Activated naive CD8-positive, alpha-beta T cell treated with anti-CD3 and anti-CD28 coated beads for 36 hours (primary cell): ENCODE results near the gene ZNF394. TPM values are rescaled to one million over a fixed set of nuclear protein-coding genes. Genes with fewer than 3 reads are reported as not detected.

Experiments
- DNase-seq: peaks from one replicate; pipeline ENCODE4 v3.0.0; 2021
- H3K27ac Mint-ChIP-seq: one replicate; pipeline ENCODE4 v1.8.0; 2022; ENCODE audit warnings: mild to moderate bottlenecking, moderate library complexity, mixed read lengths
- H3K27me3 Mint-ChIP-seq: one replicate; pipeline ENCODE4 v1.8.0; 2022; ENCODE audit warnings: mild to moderate bottlenecking, mixed read lengths
- H3K36me3 Mint-ChIP-seq: one replicate; pipeline ENCODE4 v1.8.0; 2021; ENCODE audit warnings: mild to moderate bottlenecking, mixed read lengths
- H3K4me1 Mint-ChIP-seq: one replicate; pipeline ENCODE4 v1.8.0; 2021; ENCODE audit warnings: mixed read lengths
- H3K4me3 Mint-ChIP-seq: one replicate; pipeline ENCODE4 v1.8.0; 2022; ENCODE audit warnings: mild to moderate bottlenecking, moderate library complexity, mixed read lengths
- H3K9me3 Mint-ChIP-seq: one replicate; pipeline ENCODE4 v1.8.0; 2022; ENCODE audit warnings: mixed read lengths
- total RNA-seq, 2 experiments: library from RNA; stranded (reverse); gene quantifications; one replicate each; pipeline ENCODE4 v1.2.3, GENCODE V29; 2021

Gene ZNF394
- total RNA-seq, 2 experiments from 2014 or later = 26.1 to 27.5 TPM

DNA sequence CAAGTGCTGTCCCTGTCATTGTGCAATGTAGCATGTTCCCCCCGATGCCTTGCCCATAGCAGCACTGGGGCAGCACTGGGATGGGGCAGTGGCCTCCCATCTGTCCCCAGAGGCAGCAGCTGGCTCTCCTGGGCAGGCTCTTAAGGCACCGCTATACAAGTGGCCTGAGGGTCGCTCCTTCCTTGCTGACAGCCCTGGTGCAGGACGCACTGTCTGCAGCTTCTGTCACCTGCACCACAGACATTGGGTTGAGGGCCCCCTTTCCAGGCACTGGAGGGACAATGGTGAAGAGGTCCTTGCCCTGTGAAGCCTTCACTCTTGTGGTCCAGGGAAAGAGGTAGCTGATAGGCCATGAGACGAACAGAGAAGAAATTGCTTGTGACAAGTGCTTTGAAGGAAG, 50.8 kb downstream of the ZNF394 start:
- Mint-ChIP-seq H3K9me3 (no peaks in the 10 kb centered on the region), H3K4me3 (no peak overlapping the region), H3K36me3 (peaks cover 28% of the 10 kb centered on the region), H3K27me3 (no peaks in the 10 kb centered on the region), H3K4me1 (no peaks in the 10 kb centered on the region), H3K27ac (no peak overlapping the region)
- DNase-seq = no peak

DNA sequence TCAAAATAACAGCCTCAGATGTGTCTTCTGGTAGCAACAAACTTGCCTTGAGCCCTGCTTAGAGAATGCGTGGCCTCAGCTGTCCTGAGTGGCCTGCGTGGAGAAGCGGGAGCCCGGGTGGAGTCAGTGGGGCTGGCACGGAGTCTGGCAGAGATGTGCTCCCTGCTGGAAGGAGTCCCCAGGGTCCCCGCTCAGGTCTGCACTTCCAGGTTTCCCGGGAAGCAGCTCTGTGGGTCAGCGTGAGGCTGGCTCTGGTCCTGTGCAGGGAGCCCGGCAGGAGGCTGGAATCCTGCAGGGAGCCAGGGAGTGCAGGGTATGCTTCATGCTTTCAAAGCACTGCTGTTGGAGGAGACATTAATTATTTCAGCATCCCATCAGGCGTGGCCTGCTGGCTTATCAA, 51.2 kb downstream of the ZNF394 start:
- Mint-ChIP-seq H3K9me3 (no peaks in the 10 kb centered on the region), H3K27me3 (no peaks in the 10 kb centered on the region), H3K4me1 (no peaks in the 10 kb centered on the region), H3K27ac (no peak overlapping the region), H3K36me3 (peaks cover 24% of the 10 kb centered on the region), H3K4me3 (no peak overlapping the region)
- no peak for DNase-seq

DNA sequence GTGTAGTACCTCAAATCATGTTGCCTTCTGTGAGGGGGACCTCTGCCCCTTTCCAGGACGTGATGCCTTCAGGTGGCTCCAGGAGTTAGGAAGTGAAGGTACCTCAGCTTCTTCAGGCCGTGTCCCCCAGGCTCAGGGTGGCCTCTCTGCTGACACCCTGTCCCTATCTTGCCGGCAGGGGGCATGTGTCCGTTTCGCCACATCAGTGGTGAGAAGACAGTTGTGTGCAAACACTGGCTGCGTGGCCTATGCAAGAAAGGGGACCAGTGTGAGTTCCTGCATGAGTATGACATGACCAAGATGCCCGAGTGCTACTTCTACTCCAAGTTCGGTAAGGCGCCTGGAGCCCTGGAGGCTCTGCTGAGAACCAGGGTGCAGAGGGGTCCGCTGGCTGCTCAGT, 52.1 kb downstream of the ZNF394 start:
- peaks cover 25% of the 10 kb centered on the region for H3K36me3 Mint-ChIP-seq
- no peak for DNase-seq
- H3K4me3 Mint-ChIP-seq = no peak overlapping the region
- no peaks in the 10 kb centered on the region for H3K9me3 Mint-ChIP-seq
- H3K4me1 Mint-ChIP-seq = peaks cover 5% of the 10 kb centered on the region
- no peak overlapping the region for H3K27ac Mint-ChIP-seq
- no peaks in the 10 kb centered on the region for H3K27me3 Mint-ChIP-seq

DNA sequence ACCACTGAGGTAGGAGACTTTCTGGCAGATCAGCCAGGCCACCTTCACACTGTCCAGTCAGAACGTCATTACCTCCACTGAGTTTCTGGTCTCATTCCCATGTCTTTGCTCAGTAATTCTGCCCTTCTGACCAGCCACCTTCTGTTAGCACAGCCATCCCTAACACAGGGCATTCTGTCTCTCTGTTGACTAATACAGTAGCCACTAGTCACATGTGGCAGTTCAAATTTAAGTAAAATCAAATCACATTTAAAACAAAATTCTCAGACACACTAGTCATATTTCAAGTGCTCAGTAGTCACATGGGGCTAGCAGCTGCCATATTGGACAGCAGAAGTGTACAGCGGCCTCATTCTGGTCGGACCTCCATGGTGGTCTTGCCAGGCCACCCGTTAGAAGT, 54.0 kb downstream of the ZNF394 start:
- Mint-ChIP-seq H3K27ac (no peak overlapping the region), H3K27me3 (no peaks in the 10 kb centered on the region), H3K36me3 (peaks cover 32% of the 10 kb centered on the region), H3K9me3 (no peaks in the 10 kb centered on the region), H3K4me1 (peaks cover 12% of the 10 kb centered on the region), H3K4me3 (no peak overlapping the region)
- no peak for DNase-seq

Other genes starting within 250 kb of the ZNF394 start
- gene MYH16, start 227.4 kb downstream of the ZNF394 start, total RNA-seq = not detected
- gene ARPC1A, start 174.4 kb downstream of the ZNF394 start, total RNA-seq = 10 to 100 TPM; 55.0 to 55.9 TPM
- gene ARPC1B, start 125.6 kb downstream of the ZNF394 start, total RNA-seq = 100 to 1,000 TPM; 256 to 258 TPM
- 100 to 1,000 TPM; 201 to 214 TPM for gene PDAP1, start 91.7 kb downstream of the ZNF394 start, total RNA-seq
- 100 to 1,000 TPM; 156 to 162 TPM for gene BUD31, start 91.3 kb downstream of the ZNF394 start, total RNA-seq
- 1 to 10 TPM; 5.9 to 9.1 TPM for gene PTCD1, start 61.5 kb downstream of the ZNF394 start, total RNA-seq
- 10 to 100 TPM; 70.0 to 70.1 TPM for gene CPSF4, start 61.3 kb downstream of the ZNF394 start, total RNA-seq
- gene ATP5MF, start 34.1 kb downstream of the ZNF394 start, total RNA-seq = 100 to 1,000 TPM; 457 to 476 TPM
- gene ZNF789, start 27.4 kb downstream of the ZNF394 start, total RNA-seq = 10 to 100 TPM; 12.6 to 14.8 TPM
- 1 to 10 TPM; 8.0 to 8.3 TPM for gene ZKSCAN5, start 4.4 kb upstream of the ZNF394 start, total RNA-seq
- gene FAM200A, start 51.8 kb upstream of the ZNF394 start, total RNA-seq = 1 to 10 TPM; 5.6 to 6.0 TPM
- gene ZNF655, start 58.4 kb upstream of the ZNF394 start, total RNA-seq = 10 to 100 TPM; 57.5 to 58.9 TPM
- gene TMEM225B, start 98.0 kb upstream of the ZNF394 start, total RNA-seq = under 1 TPM; 0.42 to 0.70 TPM
- gene ZSCAN25, start 116.7 kb upstream of the ZNF394 start, total RNA-seq = 10 to 100 TPM; 29.7 to 30.1 TPM
- not detected for gene CYP3A5, start 179.7 kb upstream of the ZNF394 start, total RNA-seq
- not detected for gene CYP3A7, start 234.9 kb upstream of the ZNF394 start, total RNA-seq